Right cardiac atrium (tissue), 5 donors: ENCODE data around the gene CHTOP. TPM values are rescaled to one million over a fixed set of nuclear protein-coding genes. Genes with fewer than 3 reads are reported as not detected.

Source experiments
- ATAC-seq, 2 donors: fragments of 200-7000 bp; cut with Tn5 transposase; one replicate each; pipeline versions ENCODE4 v1.8.0 to v1.9.1; 2020; ENCODE audit warnings: moderate library complexity in 2 of 2, mild to moderate bottlenecking in 1 of 2
- DNase-seq, 3 donors: peaks; one replicate each; pipeline ENCODE4 v3.0.0-alpha.2; 2020
- H3K27ac ChIP-seq: one replicate; pipeline ENCODE4 v1.5.1; 2013; ENCODE audit warnings: mild to moderate bottlenecking, low read length, control low read depth, moderate library complexity
- H3K27me3 ChIP-seq: one replicate; pipeline ENCODE4 v1.6.1; 2013; ENCODE audit not compliant: control insufficient read depth, insufficient read depth
- H3K4me1 ChIP-seq: one replicate; pipeline ENCODE4 v1.6.1; 2013; ENCODE audit warnings: low read length; ENCODE audit not compliant: control insufficient read depth, insufficient read depth
- H3K4me3 ChIP-seq: one replicate; pipeline ENCODE4 v1.5.1; 2013; ENCODE audit warnings: low read length, control low read depth
- H3K9me3 ChIP-seq: one replicate; pipeline ENCODE4 v1.6.1; 2013; ENCODE audit warnings: low read length; ENCODE audit not compliant: control insufficient read depth
- WGBS: extraction: QIAGEN DNeasy Blood & Tissue Kit; methylation state at CpG from one replicate; pipeline ENCODE4 v1.1.7; 2013; 5-methylcytosine and 5-hydroxymethylcytosine counted together
- intact Hi-C, 4 donors: fragments of 100-400 bp; cut with DNase I; formaldehyde crosslinking; loops; one replicate each; pipeline versions ENCODE4 v1.11.0 to v1.14.0; 2022 to 2023
- polyA plus RNA-seq: library from polyadenylated mRNA; stranded (reverse); fragments of 200-250 nt; gene quantifications from one replicate; pipeline ENCODE4 v1.2.3, GENCODE V29; 2013
- total RNA-seq, 4 donors: library from RNA; stranded (reverse); fragmentation: NEBNext Ultra II Directional; extraction: Animal tissue kit (Norgen Biotek cat#: 25700); gene quantifications; one replicate each; pipeline ENCODE4 v1.2.1, GENCODE V29; 2021
- donor health status: healthy with polysubstance abuse.
- donor health status: DM: no; HTN: yes; CAD: no.
- donor health status: DM: no; HTN: no; CAD: no.
- donor health status: DM: no; HTN: yes; CAD: no; lungs with severe emphysema.
- donor health status: DM: yes; HTN: yes; CAD: no.

The CHTOP gene
- total and polyA plus RNA-seq, 5 donors = 56.1 to 75.3 (median 65.0) TPM

DNA sequence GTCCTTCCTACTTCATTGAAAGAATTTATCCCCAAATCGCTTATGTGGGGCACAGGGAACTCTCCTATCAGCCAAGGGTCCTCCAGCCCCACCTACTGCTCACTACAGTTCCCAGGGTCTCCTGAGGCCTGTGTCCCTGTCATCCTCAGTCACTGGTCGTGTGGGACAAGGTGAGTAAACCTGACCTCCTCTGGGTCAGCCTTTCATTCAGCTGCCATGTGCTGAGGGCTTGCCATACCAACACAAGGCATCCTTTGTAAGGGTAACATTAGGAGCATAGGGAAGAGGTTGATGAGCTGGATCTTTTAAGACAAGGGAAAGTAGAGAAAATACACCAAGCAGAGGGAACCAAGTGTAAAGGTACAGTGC, 13.5 kb downstream of the CHTOP start:
- Histone ChIP-seq H3K27ac (peak overlapping the region; percentile 76), H3K27me3 (no peaks in the 10 kb centered on the region), H3K4me1 (peaks cover 3% of the 10 kb centered on the region), H3K9me3 (no peaks in the 10 kb centered on the region), H3K4me3 (no peak overlapping the region)
- WGBS = 46% methylated on average over 2 of the region's 2 CpGs
- intact Hi-C loops = no loop called here
- peak; percentile 10 to 17 for ATAC-seq
- DNase-seq = no peak

DNA sequence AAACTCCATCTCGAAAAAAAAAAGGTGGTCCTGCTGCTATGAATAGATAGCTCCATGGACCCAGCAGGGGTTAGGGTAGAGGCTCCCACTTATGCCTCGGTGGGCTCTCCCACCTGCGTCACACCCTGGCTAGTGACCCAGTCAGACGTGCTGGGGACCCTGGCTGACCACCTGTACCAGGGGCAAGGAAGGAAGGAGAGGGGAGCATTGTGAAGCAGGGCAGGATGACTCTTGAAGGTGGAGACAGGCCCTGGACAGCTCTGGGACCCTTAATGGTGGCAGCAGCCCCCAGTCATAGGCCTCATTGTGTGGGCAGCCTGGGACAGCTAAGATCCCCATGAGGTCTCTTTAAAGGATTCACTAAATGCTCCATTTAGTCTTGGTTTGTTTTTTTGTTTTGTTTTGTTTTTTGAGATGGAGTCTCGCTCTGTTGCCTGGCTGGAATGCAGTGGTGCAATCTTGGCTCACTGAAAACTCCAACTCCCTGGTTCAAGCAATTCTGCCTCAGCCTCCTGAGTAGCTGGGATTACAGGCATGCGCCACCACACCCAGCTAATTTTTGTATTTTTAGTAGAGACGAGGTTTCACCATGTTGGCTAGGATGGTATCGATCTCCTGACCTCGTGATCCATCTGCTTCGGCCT, 14.3 kb downstream of the CHTOP start:
- no peak for DNase-seq
- H3K27ac ChIP-seq = no peak overlapping the region
- peaks cover 3% of the 10 kb centered on the region for H3K4me1 ChIP-seq

DNA sequence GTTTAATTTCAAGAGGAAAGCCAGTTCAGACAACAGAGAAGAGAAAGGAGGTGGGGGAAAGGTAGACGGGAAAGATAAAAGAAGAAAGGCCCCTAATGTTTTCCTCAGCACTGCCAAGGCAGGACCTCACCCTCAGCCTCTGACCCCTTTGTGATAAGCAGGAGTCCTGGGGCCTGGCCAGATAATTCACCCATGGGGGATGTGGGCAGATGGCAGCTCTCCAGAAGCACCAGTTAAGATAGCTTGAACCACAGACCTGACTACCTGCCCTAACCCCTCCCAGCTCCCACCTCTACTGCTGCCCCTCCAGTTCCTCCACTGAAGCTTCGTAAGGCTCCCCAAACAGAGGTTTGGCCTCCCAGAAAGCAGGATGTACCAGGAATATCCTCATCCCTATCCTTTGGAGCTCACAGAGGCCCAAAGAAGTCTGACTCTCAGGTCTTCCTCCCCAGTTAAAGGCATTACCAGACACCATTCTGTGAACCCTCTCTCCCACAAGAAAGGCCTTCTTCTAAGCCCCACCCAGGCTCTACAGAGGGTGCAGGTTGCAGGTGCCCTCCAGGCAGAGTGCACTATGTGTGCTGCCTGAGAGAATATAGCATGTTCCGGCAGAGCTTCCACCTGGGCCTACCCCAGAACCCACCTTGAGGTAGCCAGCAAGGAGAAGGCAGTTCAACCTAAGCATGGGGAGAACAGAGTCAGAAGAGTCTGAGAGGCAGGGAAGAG, 15.4 kb downstream of the CHTOP start:
- DNase-seq = no peak
- ATAC-seq = no peak
- Histone ChIP-seq H3K4me1 (peaks cover 3% of the 10 kb centered on the region), H3K4me3 (no peak overlapping the region), H3K27ac (no peak overlapping the region), H3K9me3 (no peaks in the 10 kb centered on the region), H3K27me3 (no peaks in the 10 kb centered on the region)
- WGBS = 29% methylated on average over 3 of the region's 3 CpGs
- intact Hi-C loops = no loop called here

More for the DNA sequence above, 14.3 kb downstream of the CHTOP start:
- Histone ChIP-seq H3K9me3 (no peaks in the 10 kb centered on the region), H3K4me3 (no peak overlapping the region), H3K27me3 (no peaks in the 10 kb centered on the region)
- intact Hi-C loops = no loop called here
- peak; percentile 24 to 34 for ATAC-seq
- WGBS = 84% methylated on average over 10 of the region's 10 CpGs

DNA sequence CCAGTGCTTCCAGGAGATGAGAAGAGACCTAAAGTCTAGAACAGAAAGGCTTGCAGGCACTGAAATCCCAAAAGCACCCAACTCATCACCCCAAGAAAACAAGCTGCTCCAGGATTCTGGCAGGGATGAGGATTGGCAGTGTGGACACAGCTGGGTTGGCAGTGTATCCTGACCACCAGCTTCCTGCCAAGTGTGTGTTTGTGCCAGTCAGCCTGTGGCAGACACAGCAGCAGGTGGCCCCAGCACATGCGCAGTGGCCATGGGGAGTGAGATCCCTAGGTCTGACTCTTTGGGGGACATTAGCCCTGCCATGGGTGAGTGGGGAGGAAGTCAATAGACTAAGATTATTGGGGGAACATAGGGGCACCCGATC, 16.0 kb downstream of the CHTOP start:
- Histone ChIP-seq H3K4me1 (peaks cover 3% of the 10 kb centered on the region), H3K27ac (no peak overlapping the region), H3K9me3 (no peaks in the 10 kb centered on the region), H3K27me3 (no peaks in the 10 kb centered on the region), H3K4me3 (no peak overlapping the region)
- 84% methylated on average over 2 of the region's 2 CpGs for WGBS
- intact Hi-C loops = no loop called here
- peak; percentile 38 to 42 for ATAC-seq
- peak; percentile 45 to 74 (median 72) for DNase-seq

DNA sequence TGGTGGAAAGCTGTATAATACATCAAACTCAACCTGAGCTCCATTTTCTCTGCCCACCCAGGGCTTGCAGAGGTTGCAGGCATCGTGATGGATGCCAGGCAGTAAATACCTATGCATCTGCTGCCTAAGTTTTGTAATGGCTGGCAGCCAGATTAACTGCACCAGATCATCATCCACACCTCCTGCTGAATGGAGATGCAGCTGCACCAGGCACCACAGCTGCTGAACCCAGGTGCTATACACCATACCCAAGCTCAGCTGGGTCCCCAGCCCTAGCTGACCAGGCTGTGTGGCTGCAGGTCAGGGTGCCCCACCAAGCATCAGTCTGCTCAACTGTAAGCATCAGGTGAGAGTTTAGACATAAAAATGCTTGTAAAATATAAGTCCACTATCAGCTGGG, 17.9 kb downstream of the CHTOP start:
- Histone ChIP-seq H3K4me3 (no peak overlapping the region), H3K27me3 (no peaks in the 10 kb centered on the region), H3K9me3 (no peaks in the 10 kb centered on the region), H3K4me1 (peaks cover 3% of the 10 kb centered on the region), H3K27ac (no peak overlapping the region)
- intact Hi-C loops = no loop called here
- DNase-seq (no peak), ATAC-seq (no peak)
- 93% methylated on average over 1 of the region's 1 CpG for WGBS

DNA sequence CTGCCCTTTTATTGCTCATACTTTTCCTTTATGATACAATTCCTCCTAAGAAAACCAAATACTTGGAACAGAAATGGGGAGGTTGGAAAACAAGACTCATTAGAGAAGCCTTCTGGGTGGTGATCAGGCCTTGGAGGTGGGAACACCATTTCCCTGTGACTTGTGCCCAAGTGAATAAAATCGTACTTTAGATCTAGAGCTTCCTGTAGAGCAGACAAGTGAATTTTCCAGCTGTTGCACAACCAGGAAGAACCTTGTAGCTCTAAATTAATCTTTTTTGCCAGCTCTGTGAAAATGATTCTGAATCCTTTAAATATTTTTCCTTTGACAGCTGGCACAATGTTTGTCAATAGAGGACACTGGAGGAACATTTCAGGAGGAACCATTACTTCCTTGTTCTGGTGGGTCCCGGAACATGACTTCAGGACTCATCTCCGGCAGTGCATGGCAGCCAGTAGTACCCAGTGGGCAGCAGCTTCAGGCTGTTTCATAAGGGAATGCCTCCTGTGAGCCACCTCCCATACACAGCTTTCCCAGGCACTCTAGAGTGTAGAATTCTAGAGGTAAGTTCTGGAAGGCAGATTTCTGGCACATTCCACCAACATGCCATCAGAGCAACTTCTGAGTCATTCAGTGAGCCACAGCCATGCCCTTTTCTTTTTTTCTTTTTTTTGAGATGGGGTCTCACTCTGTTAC, 19.1 kb downstream of the CHTOP start:
- ATAC-seq (peak in 1 of 2 donors; percentile 60), DNase-seq (no peak)
- no peaks in the 10 kb centered on the region for H3K4me1 ChIP-seq
- intact Hi-C loops = no loop called here
- no peaks in the 10 kb centered on the region for H3K27me3 ChIP-seq
- no peak overlapping the region for H3K4me3 ChIP-seq
- 49% methylated on average over 3 of the region's 3 CpGs for WGBS
- no peak overlapping the region for H3K27ac ChIP-seq
- H3K9me3 ChIP-seq = no peaks in the 10 kb centered on the region

DNA sequence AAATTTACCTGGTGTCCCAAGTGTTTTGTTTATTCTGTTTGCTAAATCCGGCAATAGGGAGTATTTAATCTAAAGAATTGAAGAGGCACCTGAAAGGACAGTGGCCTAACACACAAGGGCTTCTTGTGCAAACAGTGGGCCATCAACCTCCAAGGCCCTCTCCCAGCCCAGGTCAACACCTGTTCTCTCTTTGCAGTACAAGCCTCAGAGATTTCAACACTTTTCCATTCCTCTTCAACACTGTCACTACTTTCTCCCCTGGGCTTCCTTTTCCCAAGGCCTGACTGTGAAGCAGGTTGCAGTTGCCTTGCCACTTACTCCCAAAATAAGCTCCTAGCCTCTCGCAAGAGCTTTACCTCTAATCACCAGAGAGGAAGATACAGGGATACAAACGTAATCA, 21.5 kb downstream of the CHTOP start:
- ATAC-seq = no peak

DNA sequence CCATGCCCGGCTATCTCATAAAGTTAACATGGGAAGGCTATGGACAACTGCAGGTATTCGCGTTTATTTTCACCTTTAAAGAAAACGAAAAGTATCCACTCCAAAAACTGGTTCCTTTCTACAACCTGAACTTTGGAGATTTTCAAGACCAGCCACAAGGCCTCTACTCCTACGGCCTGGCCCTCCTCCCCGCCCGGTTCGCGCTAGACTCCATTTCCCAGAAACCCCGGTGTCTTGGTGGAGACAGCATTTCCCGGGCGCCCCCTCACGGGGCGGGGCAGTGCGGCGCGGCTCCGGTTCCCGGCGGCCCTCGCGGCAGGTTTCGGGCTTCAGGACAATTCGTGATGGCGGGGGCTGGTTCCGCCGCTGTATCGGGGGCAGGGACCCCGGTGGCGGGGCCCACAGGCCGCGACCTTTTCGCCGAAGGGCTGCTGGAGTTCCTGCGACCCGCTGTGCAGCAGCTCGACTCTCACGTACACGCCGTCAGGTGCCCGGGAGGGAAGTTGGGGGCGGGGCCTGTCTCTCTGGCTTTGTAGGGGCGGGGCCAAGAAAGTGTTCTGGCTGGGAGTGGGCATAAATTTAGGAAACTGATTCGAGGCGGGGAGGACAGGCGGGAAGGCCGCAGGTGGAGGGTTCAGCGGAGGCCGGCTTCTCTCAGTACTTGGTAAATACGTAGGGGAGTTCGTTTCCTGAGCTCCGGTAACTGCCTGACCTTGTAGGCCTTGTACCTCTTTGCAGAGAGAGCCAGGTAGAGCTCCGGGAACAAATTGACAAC, 24.7 kb downstream of the CHTOP start, which contains the start of gene SNAPIN:
SNAPIN (plus strand) TSS at position 304 of the 775 bp plus-strand sequence; CDS start at position 345, 41 bp downstream.
- Histone ChIP-seq H3K27ac (peak within 1 kb of the TSS; percentile 92), H3K4me3 (peak within 1 kb of the TSS; percentile 78), H3K4me1 (no peaks in the 10 kb centered on the region), H3K27me3 (no peaks in the 10 kb centered on the region), H3K9me3 (no peaks in the 10 kb centered on the region)
- WGBS = 2% methylated on average over 53 of the region's 53 CpGs
- intact Hi-C loops = no loop called here
- peak; percentile 93 to 97 (median 96) for DNase-seq
- ATAC-seq = peak; percentile 97

More for the DNA sequence above, 21.5 kb downstream of the CHTOP start:
- Histone ChIP-seq H3K27me3 (no peaks in the 10 kb centered on the region), H3K4me1 (no peaks in the 10 kb centered on the region), H3K9me3 (no peaks in the 10 kb centered on the region), H3K27ac (no peak overlapping the region), H3K4me3 (no peak overlapping the region)
- intact Hi-C loops = no loop called here
- DNase-seq = no peak
- 85% methylated on average over 3 of the region's 3 CpGs for WGBS

DNA sequence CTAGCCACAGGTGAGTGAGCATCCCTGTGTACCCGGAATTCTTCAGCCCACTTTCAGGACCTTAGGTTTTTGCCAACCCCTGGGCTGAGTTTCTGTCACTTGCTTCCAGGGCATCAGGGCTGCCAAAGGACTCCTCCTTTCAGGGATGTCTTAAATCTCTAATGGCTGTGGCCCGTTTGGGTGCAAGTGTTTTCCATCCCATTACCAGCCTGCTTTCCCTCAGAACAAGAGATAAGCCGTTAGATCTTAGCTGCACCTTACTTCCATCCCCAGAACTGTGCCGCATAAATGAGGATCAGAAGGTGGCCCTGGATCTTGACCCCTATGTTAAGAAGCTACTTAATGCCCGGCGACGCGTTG, 25.3 kb downstream of the CHTOP start:
- WGBS = 26% methylated on average over 8 of the region's 8 CpGs
- Histone ChIP-seq H3K27me3 (no peaks in the 10 kb centered on the region), H3K4me3 (peak overlapping the region; percentile 78), H3K27ac (peak overlapping the region; percentile 92), H3K9me3 (no peaks in the 10 kb centered on the region), H3K4me1 (no peaks in the 10 kb centered on the region)
- no peak for DNase-seq
- intact Hi-C loops = no loop called here
- peak in 1 of 2 donors; percentile 2 for ATAC-seq

DNA sequence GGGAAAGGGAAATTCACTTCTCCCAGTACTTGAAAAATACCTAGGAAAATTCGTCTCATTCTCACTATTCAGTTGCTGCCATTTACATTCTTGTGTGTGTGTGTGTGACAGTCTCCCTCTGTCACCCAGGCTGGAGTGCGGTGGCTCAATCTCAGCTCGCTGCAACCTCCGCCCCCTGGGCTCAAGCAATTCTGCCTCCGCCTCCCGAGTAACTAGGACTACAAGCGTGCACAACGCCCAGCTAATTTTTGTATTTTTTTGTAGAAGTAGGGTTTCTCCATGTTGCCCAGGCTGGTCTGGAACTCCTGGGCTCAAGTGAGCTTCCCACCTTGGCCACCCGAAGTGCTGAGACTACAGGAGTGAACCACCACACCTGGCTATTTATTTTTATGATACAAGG, 25.8 kb downstream of the CHTOP start:
- 75% methylated on average over 9 of the region's 9 CpGs for WGBS
- Histone ChIP-seq H3K9me3 (no peaks in the 10 kb centered on the region), H3K27ac (no peak overlapping the region), H3K4me3 (peak overlapping the region; percentile 78), H3K4me1 (no peaks in the 10 kb centered on the region), H3K27me3 (no peaks in the 10 kb centered on the region)
- DNase-seq (no peak), ATAC-seq (no peak)
- intact Hi-C loops = no loop called here
